BLaER1 treated with 17β-estradiol and CSF1 and Interleukin-3, amounts not matched to agents 10 nM and 100 nM (cell line): Measurements from ENCODE around the gene PHRF1.

Experiments
- H3K27ac ChIP-seq, 11 experiments: shearing (Covaris generic); formaldehyde crosslinking; 2 replicates each; pipeline ENCODE4 v1.8.1; 2022
- H3K27me3 ChIP-seq, 11 experiments: shearing (Covaris generic); formaldehyde crosslinking; 2 replicates each; pipeline ENCODE4 v1.8.1; 2022
- H3K36me3 ChIP-seq, 11 experiments: shearing (Covaris generic); formaldehyde crosslinking; 2 replicates each; pipeline ENCODE4 v1.8.1; 2022
- H3K4me1 ChIP-seq, 10 experiments: shearing (Covaris generic); formaldehyde crosslinking; 2 replicates each; pipeline ENCODE4 v1.8.1; 2022
- H3K4me2 ChIP-seq, 11 experiments: shearing (Covaris generic); formaldehyde crosslinking; 2 replicates each; pipeline ENCODE4 v1.8.1; 2022
- H3K4me3 ChIP-seq, 10 experiments: shearing (Covaris generic); formaldehyde crosslinking; 2 replicates each; pipeline ENCODE4 v1.8.1; 2022
- H3K9ac ChIP-seq, 11 experiments: shearing (Covaris generic); formaldehyde crosslinking; 2 replicates each; pipeline ENCODE4 v1.8.1; 2022
- H3K9me3 ChIP-seq, 11 experiments: shearing (Covaris generic); formaldehyde crosslinking; replicated peaks in 1 of 11; 2 replicates each; pipeline ENCODE4 v1.8.1; 2022
- H4K20me1 ChIP-seq, 11 experiments: shearing (Covaris generic); formaldehyde crosslinking; 2 replicates each; pipeline ENCODE4 v1.8.1; 2022
- Cebpa-rat ChIP-seq, 11 experiments: shearing (Covaris generic); IDR thresholded peaks; 2 replicates each; pipeline ENCODE4 v1.8.1; 2022

The PHRF1 gene

DNA sequence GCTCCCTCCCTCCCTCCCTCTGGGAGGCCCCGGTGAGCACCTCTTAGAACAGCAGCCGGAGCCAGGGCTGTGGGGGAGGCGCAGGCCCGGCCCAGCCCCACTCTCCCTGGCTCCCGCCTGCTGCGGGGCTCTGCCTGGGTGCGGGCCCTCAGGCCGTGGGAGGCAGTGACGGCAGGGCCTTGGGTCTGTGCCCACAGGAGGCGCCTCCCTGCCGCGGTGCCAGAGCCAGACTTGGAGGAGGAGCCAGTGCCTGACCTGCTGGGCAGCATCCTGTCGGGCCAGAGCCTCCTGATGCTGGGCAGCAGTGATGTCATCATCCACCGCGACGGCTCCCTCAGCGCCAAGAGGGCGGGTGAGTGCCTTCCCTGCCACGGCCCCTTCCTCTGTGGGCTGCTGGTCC is 30.0 kb downstream of the PHRF1 start:
- H3K4me2 ChIP-seq = no peak overlapping the region
- no peak overlapping the region for H3K27ac ChIP-seq
- peaks cover 38 to 100% (median 96%) of the 10 kb centered on the region in 11 experiments; a peak in 21 of 22 replicates for H4K20me1 ChIP-seq
- H3K4me3 ChIP-seq = no peak overlapping the region
- TF ChIP-seq Cebpa-rat (IDR thresholded peaks at IDR 0.05) = no peak
- H3K9me3 ChIP-seq = no peaks in the 10 kb centered on the region
- H3K4me1 ChIP-seq = peaks cover 7 to 15% (median 11%) of the 10 kb centered on the region in 10 experiments; a peak in 15 of 20 replicates
- H3K27me3 ChIP-seq = no peaks in the 10 kb centered on the region
- H3K36me3 ChIP-seq = peaks cover 99 to 100% (median 100%) of the 10 kb centered on the region in 11 experiments
- H3K9ac ChIP-seq = peak overlapping the region in 3 of 11 experiments; percentile 16 to 29 (median 26); a peak in 1 of 22 replicates

- H3K27me3 ChIP-seq = no peaks in the 10 kb centered on the region
- peaks cover 43 to 100% (median 96%) of the 10 kb centered on the region in 11 experiments for H4K20me1 ChIP-seq
- H3K9me3 ChIP-seq = no peaks in the 10 kb centered on the region
- no peak overlapping the region for H3K4me3 ChIP-seq
- no peak overlapping the region for H3K4me2 ChIP-seq
- H3K36me3 ChIP-seq = peaks cover 99 to 100% (median 100%) of the 10 kb centered on the region in 11 experiments
- peaks cover 9 to 16% (median 11%) of the 10 kb centered on the region in 10 experiments; a peak in 18 of 20 replicates for H3K4me1 ChIP-seq
- H3K27ac ChIP-seq = no peak overlapping the region
- peak overlapping the region in 4 of 11 experiments; percentile 11 to 29 (median 22); a peak in 4 of 22 replicates for H3K9ac ChIP-seq
- TF ChIP-seq Cebpa-rat (IDR thresholded peaks at IDR 0.05) = no peak
These were observed 30.9 kb downstream of the PHRF1 start for GRCh38 chr11:607020-607780.

DNA sequence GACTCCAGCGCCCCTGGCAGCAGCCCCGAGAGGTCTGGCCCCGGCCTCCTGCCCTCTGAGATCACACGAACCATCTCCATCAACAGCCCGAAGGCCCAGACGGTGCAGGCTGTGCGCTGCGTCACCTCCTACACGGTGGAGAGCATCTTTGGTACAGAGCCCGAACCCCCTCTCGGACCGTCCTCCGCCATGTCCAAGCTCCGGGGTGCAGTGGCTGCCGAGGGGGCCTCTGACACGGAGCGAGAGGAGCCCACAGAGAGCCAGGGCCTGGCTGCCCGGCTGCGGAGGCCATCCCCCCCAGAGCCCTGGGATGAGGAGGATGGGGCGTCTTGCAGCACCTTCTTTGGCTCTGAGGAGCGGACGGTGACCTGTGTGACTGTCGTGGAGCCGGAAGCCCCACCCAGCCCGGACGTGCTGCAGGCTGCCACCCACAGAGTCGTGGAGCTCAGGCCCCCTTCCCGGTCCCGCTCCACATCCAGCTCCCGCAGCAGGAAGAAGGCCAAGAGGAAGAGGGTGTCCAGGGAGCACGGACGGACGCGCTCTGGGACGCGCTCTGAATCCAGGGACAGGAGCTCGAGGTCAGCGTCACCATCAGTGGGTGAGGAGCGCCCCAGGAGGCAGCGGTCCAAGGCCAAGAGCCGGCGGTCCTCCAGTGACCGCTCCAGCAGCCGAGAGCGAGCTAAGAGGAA is 31.8 kb downstream of the PHRF1 start:
- Histone ChIP-seq H3K4me1 (peaks cover 16 to 25% (median 18%) of the 10 kb centered on the region in 10 experiments), H3K27me3 (no peaks in the 10 kb centered on the region), H3K9ac (peak overlapping the region in 6 of 11 experiments; percentile 11 to 50 (median 20); a peak in 8 of 22 replicates), H4K20me1 (peaks cover 52 to 100% (median 98%) of the 10 kb centered on the region in 11 experiments), H3K9me3 (no peaks in the 10 kb centered on the region), H3K4me2 (peak overlapping the region in 8 of 11 experiments; percentile 12 to 37 (median 30); a peak in 9 of 22 replicates), H3K4me3 (no peak overlapping the region), H3K36me3 (peaks cover 99 to 100% (median 100%) of the 10 kb centered on the region in 11 experiments), H3K27ac (peak overlapping the region in 4 of 11 experiments; percentile 19 to 47 (median 25); a peak in 2 of 22 replicates)
- TF ChIP-seq Cebpa-rat (IDR thresholded peaks at IDR 0.05) = no peak

DNA sequence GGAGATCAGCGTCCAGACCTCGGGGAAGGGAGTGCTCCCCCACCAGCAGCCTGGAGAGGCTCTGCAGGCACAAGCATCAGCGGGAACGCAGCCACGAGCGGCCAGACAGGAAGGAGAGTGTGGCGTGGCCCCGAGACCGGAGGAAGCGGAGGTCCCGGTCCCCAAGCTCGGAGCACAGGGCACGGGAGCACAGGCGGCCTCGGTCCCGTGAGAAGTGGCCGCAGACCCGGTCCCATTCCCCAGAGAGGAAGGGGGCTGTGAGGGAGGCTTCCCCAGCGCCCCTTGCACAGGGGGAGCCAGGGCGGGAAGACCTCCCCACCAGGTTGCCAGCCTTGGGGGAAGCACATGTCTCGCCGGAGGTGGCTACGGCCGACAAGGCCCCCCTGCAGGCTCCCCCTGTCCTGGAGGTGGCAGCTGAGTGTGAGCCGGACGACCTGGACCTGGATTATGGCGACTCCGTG is 32.6 kb downstream of the PHRF1 start:
- Histone ChIP-seq H3K27ac (peak overlapping the region in 5 of 11 experiments; percentile 19 to 47 (median 27); a peak in 5 of 22 replicates), H3K4me3 (no peak overlapping the region), H3K4me2 (peak overlapping the region in 8 of 11 experiments; percentile 12 to 37 (median 30); a peak in 9 of 22 replicates), H4K20me1 (peaks cover 57 to 100% (median 97%) of the 10 kb centered on the region in 11 experiments), H3K27me3 (no peaks in the 10 kb centered on the region), H3K9me3 (no peaks in the 10 kb centered on the region), H3K9ac (peak overlapping the region in 7 of 11 experiments; percentile 13 to 50 (median 23); a peak in 7 of 22 replicates), H3K36me3 (peaks cover 95 to 98% (median 97%) of the 10 kb centered on the region in 11 experiments), H3K4me1 (peaks cover 19 to 30% (median 23%) of the 10 kb centered on the region in 10 experiments)
- TF ChIP-seq Cebpa-rat (IDR thresholded peaks at IDR 0.05) = no peak

DNA sequence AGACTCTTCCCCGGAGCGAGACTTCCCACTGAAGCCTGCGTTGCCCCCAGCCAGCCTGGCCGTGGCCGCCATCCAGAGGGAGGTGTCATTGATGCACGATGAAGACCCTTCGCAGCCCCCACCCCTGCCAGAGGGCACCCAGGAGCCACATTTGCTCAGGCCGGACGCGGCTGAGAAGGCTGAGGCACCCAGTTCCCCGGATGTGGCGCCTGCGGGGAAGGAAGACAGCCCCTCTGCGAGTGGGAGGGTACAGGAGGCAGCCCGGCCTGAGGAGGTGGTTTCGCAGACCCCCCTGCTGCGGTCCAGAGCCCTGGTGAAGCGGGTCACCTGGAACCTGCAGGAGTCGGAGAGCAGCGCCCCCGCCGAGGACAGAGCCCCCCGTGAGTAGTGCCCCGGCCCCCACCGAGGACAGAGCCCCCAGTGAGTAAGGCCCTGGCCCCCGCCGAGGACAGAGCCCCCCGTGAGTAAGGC is 33.1 kb downstream of the PHRF1 start:
- Histone ChIP-seq H4K20me1 (peaks cover 63 to 100% (median 97%) of the 10 kb centered on the region in 11 experiments), H3K36me3 (peaks cover 90 to 98% (median 97%) of the 10 kb centered on the region in 11 experiments), H3K27ac (peak overlapping the region in 3 of 11 experiments; percentile 19 to 47 (median 40); a peak in 3 of 22 replicates)

GRCh38 chr11:610146-610801 is 34.0 kb downstream of the PHRF1 start:
- no peaks in the 10 kb centered on the region for H3K9me3 ChIP-seq
- H3K4me3 ChIP-seq = no peak overlapping the region
- TF ChIP-seq Cebpa-rat (IDR thresholded peaks at IDR 0.05) = no peak
- H3K9ac ChIP-seq = no peak overlapping the region
- H4K20me1 ChIP-seq = peaks cover 61 to 100% (median 97%) of the 10 kb centered on the region in 11 experiments
- peaks cover 31 to 45% (median 37%) of the 10 kb centered on the region in 10 experiments for H3K4me1 ChIP-seq
- H3K36me3 ChIP-seq = peaks cover 81 to 98% (median 96%) of the 10 kb centered on the region in 11 experiments
- H3K27me3 ChIP-seq = no peaks in the 10 kb centered on the region
- no peak overlapping the region for H3K27ac ChIP-seq
- H3K4me2 ChIP-seq = no peak overlapping the region

More for the DNA sequence above, 33.1 kb downstream of the PHRF1 start:
- peaks cover 22 to 36% (median 28%) of the 10 kb centered on the region in 10 experiments for H3K4me1 ChIP-seq
- H3K9me3 ChIP-seq = no peaks in the 10 kb centered on the region
- H3K9ac ChIP-seq = 0 out of 22 replicates have a peak overlapping the region, but pooled peaks of 1 of the 11 experiments have one; percentile 29
- no peak overlapping the region for H3K4me3 ChIP-seq
- no peak overlapping the region for H3K4me2 ChIP-seq
- H3K27me3 ChIP-seq = no peaks in the 10 kb centered on the region
- no peak for TF ChIP-seq Cebpa-rat (IDR thresholded peaks at IDR 0.05)

GRCh38 chr11:611001-611996 is 35.0 kb downstream of the PHRF1 start:
- Histone ChIP-seq H3K4me2 (no peak overlapping the region), H3K4me3 (no peak overlapping the region), H3K27ac (no peak overlapping the region), H3K36me3 (peaks cover 71 to 88% (median 86%) of the 10 kb centered on the region in 11 experiments), H4K20me1 (peaks cover 55 to 92% (median 91%) of the 10 kb centered on the region in 11 experiments), H3K4me1 (peaks cover 35 to 49% (median 40%) of the 10 kb centered on the region in 10 experiments), H3K9ac (no peak overlapping the region), H3K27me3 (no peaks in the 10 kb centered on the region), H3K9me3 (no peaks in the 10 kb centered on the region)
- TF ChIP-seq Cebpa-rat (IDR thresholded peaks at IDR 0.05) = no peak
